Esophagus muscularis mucosa (tissue), 4 donors: ENCODE measurements around the gene BTBD17. TPM values are rescaled to one million over a fixed set of nuclear protein-coding genes. Genes with fewer than 3 reads are reported as not detected.

Experiments used
- DNase-seq: peaks from one replicate; pipeline ENCODE4 v3.0.0-alpha.2; 2017; ENCODE audit errors: extremely low spot score
- H3K27ac ChIP-seq, 4 donors: fragments of 200-600 bp; sonication (generic); replicated peaks in 1 of 4; 1 replicate in 3 of 4; 2 replicates in 1 of 4; pipeline ENCODE4 v1.5.1; 2016 to 2019; ENCODE audit warnings: mild to moderate bottlenecking in 1 of 4
- H3K27me3 ChIP-seq, 4 donors: fragments of 200-600 bp; sonication (generic); one replicate each; pipeline versions ENCODE4 v1.5.1 to v1.6.0; 2016 to 2019
- H3K36me3 ChIP-seq, 4 donors: fragments of 200-600 bp; sonication (generic); one replicate each; pipeline ENCODE4 v1.5.1; 2016 to 2019
- H3K4me1 ChIP-seq, 4 donors: fragments of 200-600 bp; sonication (generic); one replicate each; pipeline ENCODE4 v1.5.1; 2016 to 2019
- H3K4me3 ChIP-seq, 4 donors: fragments of 200-600 bp; sonication (generic); 1 replicate in 2 of 4; 2 replicates in 2 of 4; pipeline ENCODE4 v1.5.1; 2016 to 2019; ENCODE audit warnings: mild to moderate bottlenecking in 4 of 4, moderate library complexity in 1 of 4
- H3K9me3 ChIP-seq, 4 donors: fragments of 200-600 bp; sonication (generic); 1 replicate in 3 of 4; 2 replicates in 1 of 4; pipeline ENCODE4 v1.5.1; 2016 to 2019
- EP300 ChIP-seq: sonication (generic); formaldehyde crosslinking; IDR thresholded peaks from one replicate; pipeline ENCODE4 v1.6.1; 2017; ENCODE audit warnings: antibody characterized with exemption
- POLR2A ChIP-seq: fragments of 450-650 bp; IDR thresholded peaks from one replicate; pipeline ENCODE4 v1.6.1; 2017; ENCODE audit warnings: antibody characterized with exemption, moderate library complexity, mild to moderate bottlenecking, low read depth
- POLR2AphosphoS5 ChIP-seq, 2 donors: sonication (generic); formaldehyde crosslinking; IDR thresholded peaks; one replicate each; pipeline ENCODE4 v1.6.1; 2017; ENCODE audit warnings: antibody characterized with exemption in 2 of 2
- WGBS: methylation state at CpG from one replicate; pipeline ENCODE4 v1.1.5; 2018; 5-methylcytosine and 5-hydroxymethylcytosine counted together
- intact Hi-C: fragments of 100-400 bp; cut with DNase I; formaldehyde crosslinking; loops from one replicate; pipeline ENCODE4 v1.15.1; 2023
- total RNA-seq, 4 donors: library from RNA; depleted of rRNA; stranded (reverse); fragments of >200 nt; gene quantifications; one replicate each; pipeline versions ENCODE4 v1.1.0 to v1.2.1, GENCODE V29; 2016
- TF ChIP-seq, protein P1 (sequence below), 3 experiments: fragments of 200-600 bp in 2 of 3; fragments of 450-650 bp in 1 of 3; sonication (generic) in 2 of 3; IDR thresholded peaks; one replicate each; pipeline ENCODE4 v1.5.1; 2017 to 2019; ENCODE audit warnings: antibody characterized with exemption in 3 of 3, mild to moderate bottlenecking in 2 of 3, moderate library complexity in 1 of 3

BTBD17 gene
- total RNA-seq, 4 donors from 2014 or later: 0.17 TPM; not detected in 3

DNA sequence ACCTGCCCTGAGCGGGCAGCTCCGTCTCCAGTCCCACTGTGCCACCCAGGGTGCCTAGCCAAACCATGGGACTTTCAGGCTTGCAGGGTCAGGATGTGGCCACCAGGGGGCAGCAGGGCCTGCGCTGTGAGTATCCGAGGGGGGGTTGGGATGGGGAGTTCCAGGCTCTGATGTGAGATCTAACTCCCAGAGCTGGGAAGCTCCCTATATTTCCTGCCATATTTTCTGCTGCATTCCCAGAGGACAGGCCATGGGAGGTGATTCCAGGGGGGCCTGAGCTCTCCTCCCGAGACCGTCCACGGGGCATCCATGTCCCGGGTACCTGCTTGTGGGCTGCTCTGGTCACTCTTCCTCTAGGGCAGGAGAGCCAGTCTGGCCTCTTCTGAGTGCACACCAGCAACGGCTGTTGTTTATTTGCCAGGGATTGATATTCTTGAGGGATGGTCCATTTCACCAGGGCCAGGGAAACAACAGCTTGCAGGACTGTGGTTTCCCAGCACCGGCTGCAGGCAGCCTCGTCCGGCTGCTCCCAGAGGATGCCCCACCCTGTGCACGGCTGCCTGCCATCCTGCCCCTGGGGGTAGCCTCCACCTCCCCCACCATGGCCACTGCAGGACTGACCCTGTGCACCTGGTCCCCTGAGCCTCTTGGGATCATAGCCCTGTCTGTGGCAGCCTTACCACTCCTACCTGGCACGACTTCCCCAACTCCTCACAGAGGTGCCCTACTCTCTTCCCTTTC is 6.8 kb upstream of the BTBD17 start:
- peaks cover 0 to 16% (median 15%) of the 10 kb centered on the region in 4 donors for H3K4me1 ChIP-seq
- no peak for TF ChIP-seq POLR2A
- TF ChIP-seq, protein P1, sequence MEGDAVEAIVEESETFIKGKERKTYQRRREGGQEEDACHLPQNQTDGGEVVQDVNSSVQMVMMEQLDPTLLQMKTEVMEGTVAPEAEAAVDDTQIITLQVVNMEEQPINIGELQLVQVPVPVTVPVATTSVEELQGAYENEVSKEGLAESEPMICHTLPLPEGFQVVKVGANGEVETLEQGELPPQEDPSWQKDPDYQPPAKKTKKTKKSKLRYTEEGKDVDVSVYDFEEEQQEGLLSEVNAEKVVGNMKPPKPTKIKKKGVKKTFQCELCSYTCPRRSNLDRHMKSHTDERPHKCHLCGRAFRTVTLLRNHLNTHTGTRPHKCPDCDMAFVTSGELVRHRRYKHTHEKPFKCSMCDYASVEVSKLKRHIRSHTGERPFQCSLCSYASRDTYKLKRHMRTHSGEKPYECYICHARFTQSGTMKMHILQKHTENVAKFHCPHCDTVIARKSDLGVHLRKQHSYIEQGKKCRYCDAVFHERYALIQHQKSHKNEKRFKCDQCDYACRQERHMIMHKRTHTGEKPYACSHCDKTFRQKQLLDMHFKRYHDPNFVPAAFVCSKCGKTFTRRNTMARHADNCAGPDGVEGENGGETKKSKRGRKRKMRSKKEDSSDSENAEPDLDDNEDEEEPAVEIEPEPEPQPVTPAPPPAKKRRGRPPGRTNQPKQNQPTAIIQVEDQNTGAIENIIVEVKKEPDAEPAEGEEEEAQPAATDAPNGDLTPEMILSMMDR (IDR thresholded peaks at IDR 0.05): peak; percentile 85 to 98 (median 92)
- no peak for TF ChIP-seq EP300
- H3K4me3 ChIP-seq: no peak overlapping the region
- H3K27ac ChIP-seq: no peak overlapping the region
- intact Hi-C loops: no loop called here
- no peaks in the 10 kb centered on the region for H3K9me3 ChIP-seq
- peaks cover 0 to 52% (median 0%) of the 10 kb centered on the region in 4 donors for H3K27me3 ChIP-seq
- no peaks in the 10 kb centered on the region for H3K36me3 ChIP-seq
- WGBS: 17% methylated on average over 13 of the region's 14 CpGs
- no peak for DNase-seq

DNA sequence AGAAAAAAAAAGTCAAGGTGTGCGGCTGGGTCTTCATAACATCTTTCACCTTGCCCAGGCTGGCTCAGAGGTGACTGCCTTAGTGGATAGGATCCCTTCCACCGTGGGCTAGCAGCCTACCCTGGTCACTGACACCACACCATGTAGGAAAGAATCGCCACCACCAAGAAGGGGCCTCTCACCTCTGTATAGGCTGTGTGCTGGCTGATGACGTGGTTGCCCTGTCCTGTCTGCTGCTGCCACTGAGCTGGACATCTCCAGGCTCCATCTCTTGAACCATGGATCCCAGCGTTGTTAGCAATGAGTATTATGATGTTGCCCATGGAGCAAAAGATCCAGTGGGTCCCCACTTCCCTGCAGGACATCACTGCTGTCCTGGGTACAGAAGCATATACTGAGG is 5.5 kb upstream of the BTBD17 start, which contains the start of gene GPR142:
Gene GPR142 (plus strand): TSS at position 301 of the 400 bp plus-strand sequence. CDS start 2,035 bp downstream, outside the sequence.
- peaks cover 0 to 60% (median under 1%) of the 10 kb centered on the region in 4 donors for H3K27me3 ChIP-seq
- H3K36me3 ChIP-seq: no peaks in the 10 kb centered on the region
- H3K4me3 ChIP-seq: no peak within 1 kb of the TSS
- no peak within 1 kb of the TSS for H3K27ac ChIP-seq
- TF ChIP-seq POLR2AphosphoS5 (IDR thresholded peaks at IDR 0.05) (no peak), EP300 (no peak), POLR2A (no peak)
- TF ChIP-seq, protein P1 (IDR thresholded peaks at IDR 0.05): no peak
- intact Hi-C loops: no loop called here
- no peak for DNase-seq
- 68% methylated on average over 5 of the region's 5 CpGs for WGBS
- peaks cover 0 to 16% (median 15%) of the 10 kb centered on the region in 4 donors for H3K4me1 ChIP-seq
- no peaks in the 10 kb centered on the region for H3K9me3 ChIP-seq

DNA sequence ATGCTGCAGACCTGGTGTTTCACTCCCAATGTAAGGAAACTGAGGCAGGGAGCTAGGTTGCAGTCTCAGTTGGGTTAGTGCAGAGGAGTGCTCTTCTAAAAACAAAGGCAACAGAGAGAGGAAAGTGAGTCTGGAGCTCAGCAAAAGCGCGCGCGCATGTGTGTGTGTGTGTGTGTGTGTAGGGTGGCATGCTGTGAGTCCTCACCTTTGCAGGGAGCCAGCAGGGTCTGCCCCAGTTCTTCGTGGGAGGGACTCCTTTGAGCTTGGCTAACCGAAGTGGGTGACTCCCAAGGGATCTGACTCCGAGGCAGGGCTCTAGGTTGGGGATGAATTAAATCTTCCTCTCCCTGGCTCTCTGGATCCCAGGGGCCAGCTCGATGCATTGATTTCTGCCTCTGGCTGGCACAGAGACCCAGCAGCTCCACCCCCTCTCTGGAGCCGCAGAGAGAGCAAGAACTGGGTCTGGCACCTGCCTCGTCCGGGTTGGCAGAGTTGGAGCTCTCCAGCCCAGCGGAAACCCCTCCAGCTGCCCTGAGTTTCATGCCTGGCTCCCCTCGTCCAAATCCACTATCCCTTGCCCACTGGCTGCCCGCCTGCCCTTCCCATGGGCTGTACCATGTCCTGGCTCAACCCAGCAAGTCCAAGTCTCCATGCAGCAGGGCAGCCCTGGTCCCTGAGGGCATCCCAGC is 1.3 kb upstream of the BTBD17 start:
- DNase-seq: no peak
- 64% methylated on average over 13 of the region's 14 CpGs for WGBS
- Histone ChIP-seq H3K27me3 (peaks cover 0 to 62% (median 31%) of the 10 kb centered on the region in 4 donors), H3K4me1 (peaks cover 0 to 15% (median 11%) of the 10 kb centered on the region in 4 donors), H3K36me3 (no peaks in the 10 kb centered on the region), H3K4me3 (no peak overlapping the region), H3K27ac (no peak overlapping the region), H3K9me3 (no peaks in the 10 kb centered on the region)
- TF ChIP-seq EP300 (no peak), POLR2AphosphoS5 (IDR thresholded peaks at IDR 0.05) (no peak), POLR2A (no peak)
- TF ChIP-seq, protein P1 (IDR thresholded peaks at IDR 0.05): no peak
- intact Hi-C loops: loop anchor here (5.0 kb wide), 1 partner anchor 151 kb away; the partner anchor contains the start of gene TTYH2

DNA sequence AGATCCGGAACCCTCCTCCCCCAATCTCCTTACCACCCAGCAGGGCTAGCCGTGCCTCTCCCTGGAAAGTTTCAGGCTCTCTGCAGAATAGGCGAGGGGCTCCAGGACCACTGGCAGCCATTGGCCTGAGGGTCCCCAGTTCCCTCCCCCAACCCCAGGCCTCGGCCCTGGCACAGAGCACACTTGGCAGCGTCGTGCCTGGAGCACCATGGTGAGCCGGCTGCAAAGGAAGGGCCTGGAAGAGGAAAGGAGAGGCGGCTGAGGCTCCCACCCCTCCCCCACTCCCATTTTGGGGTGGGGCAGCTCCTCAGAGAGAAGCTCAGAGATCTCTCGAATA is 369 bp upstream of the BTBD17 start:
- WGBS: no CpG with 5 or more reads among the region's 9 CpGs
- Histone ChIP-seq H3K27ac (no peak overlapping the region), H3K4me1 (peaks cover 0 to 22% (median 16%) of the 10 kb centered on the region in 4 donors), H3K9me3 (no peaks in the 10 kb centered on the region), H3K27me3 (peaks cover 0 to 67% (median 40%) of the 10 kb centered on the region in 4 donors), H3K36me3 (no peaks in the 10 kb centered on the region), H3K4me3 (no peak overlapping the region)
- TF ChIP-seq POLR2AphosphoS5 (IDR thresholded peaks at IDR 0.05): no peak
- TF ChIP-seq, protein P1 (IDR thresholded peaks at IDR 0.05): no peak
- TF ChIP-seq POLR2A: no peak
- DNase-seq: no peak
- intact Hi-C loops: loop anchor here (5.0 kb wide), 1 partner anchor 150 kb away; the partner anchor contains the start of gene TTYH2
